NT2/D1 (cell line): ENCODE results near the gene RNF217.

ENCODE experiments used
- SUZ12 ChIP-seq: IDR thresholded peaks from 2 replicates; pipeline ENCODE4 v1.6.1; 2011; ENCODE audit not compliant: insufficient read length, insufficient read depth; ENCODE audit errors: extremely low read depth
- YY1 ChIP-seq: IDR thresholded peaks from 2 replicates; pipeline ENCODE4 v1.6.1; 2011; ENCODE audit not compliant: insufficient read length, insufficient read depth
- ZNF274 ChIP-seq: IDR thresholded peaks from 2 replicates; pipeline ENCODE4 v1.6.1; 2011; ENCODE audit warnings: mild to moderate bottlenecking, low read depth, low read length

- TF ChIP-seq ZNF274 (no peak), YY1 (no peak), SUZ12 (no peak)
Observed at GRCh38 chr6:124947971-124948451, 14.2 kb upstream of the RNF217 start.
